Sigmoid colon (tissue), 7 donors: ENCODE results near the gene NEDD9. TPM values are rescaled to one million over a fixed set of nuclear protein-coding genes. Genes with fewer than 3 reads are reported as not detected.

Source experiments
- DNase-seq: peaks from one replicate; pipeline ENCODE4 v3.0.0-alpha.2; 2019
- H3K27ac ChIP-seq, 4 donors: fragments of 200-600 bp; sonication (generic); one replicate each; pipeline ENCODE4 v1.5.1; 2016 to 2019; ENCODE audit warnings: mild to moderate bottlenecking in 1 of 4
- H3K27me3 ChIP-seq, 3 donors: fragments of 200-600 bp; sonication (generic); one replicate each; pipeline ENCODE4 v1.5.1; 2019; ENCODE audit warnings: mild to moderate bottlenecking in 1 of 3
- H3K36me3 ChIP-seq, 4 donors: fragments of 200-600 bp; sonication (generic); one replicate each; pipeline ENCODE4 v1.5.1; 2016 to 2019
- H3K4me1 ChIP-seq, 4 donors: fragments of 200-600 bp; sonication (generic); one replicate each; pipeline ENCODE4 v1.5.1; 2017 to 2019
- H3K4me3 ChIP-seq, 4 donors: fragments of 200-600 bp; sonication (generic); one replicate each; pipeline ENCODE4 v1.5.1; 2017 to 2019; ENCODE audit warnings: mild to moderate bottlenecking in 2 of 4, moderate library complexity in 1 of 4
- H3K9me3 ChIP-seq, 4 donors: fragments of 200-600 bp in 3 of 4; sonication (generic) in 3 of 4; one replicate each; pipeline versions ENCODE4 v1.5.1 to v1.6.1; 2013 to 2019
- EP300 ChIP-seq, 4 donors: sonication (generic); formaldehyde crosslinking; IDR thresholded peaks; one replicate each; pipeline ENCODE4 v1.6.1; 2017; ENCODE audit warnings: antibody characterized with exemption in 4 of 4
- POLR2A ChIP-seq, 2 donors: fragments of 450-650 bp; IDR thresholded peaks; one replicate each; pipeline ENCODE4 v1.6.1; 2016; ENCODE audit warnings: antibody characterized with exemption in 2 of 2, mild to moderate bottlenecking in 2 of 2, moderate library complexity in 2 of 2
- POLR2AphosphoS5 ChIP-seq, 4 donors: sonication (generic); formaldehyde crosslinking; IDR thresholded peaks; one replicate each; pipeline ENCODE4 v1.6.1; 2017; ENCODE audit warnings: antibody characterized with exemption in 4 of 4
- WGBS, 2 donors: extraction: QIAGEN DNeasy Blood & Tissue Kit; methylation state at CpG; one replicate each; pipeline ENCODE4 v1.1.7; 2013; 5-methylcytosine and 5-hydroxymethylcytosine counted together
- intact Hi-C: fragments of 100-400 bp; cut with DNase I; formaldehyde crosslinking; loops from one replicate; pipeline ENCODE4 v1.15.1; 2023
- polyA plus RNA-seq, 3 donors: library from polyadenylated mRNA; stranded (reverse); fragments of 200-250 nt; gene quantifications; one replicate each; pipeline ENCODE4 v1.2.3, GENCODE V29; 2013
- total RNA-seq, 4 donors: library from RNA; depleted of rRNA; stranded (reverse); fragments of >200 nt; gene quantifications; one replicate each; pipeline ENCODE4 v1.1.0, GENCODE V29; 2016
- TF ChIP-seq, protein P1 (sequence below), 4 experiments: fragments of 450-650 bp in 3 of 4; fragments of 200-600 bp in 1 of 4; IDR thresholded peaks; one replicate each; pipeline ENCODE4 v1.5.1; 2016 to 2019; ENCODE audit warnings: antibody characterized with exemption in 4 of 4, mild to moderate bottlenecking in 3 of 4, moderate library complexity in 2 of 4
- donor health status: healthy with polysubstance abuse.
- donor health status: Bipolar disorder and iron deficiency.
- donor health status: healthy.

The NEDD9 gene
- total and polyA plus RNA-seq, 7 donors = 13.8 to 42.5 (median 21.4) TPM

- H3K4me3 ChIP-seq = no peak overlapping the region
- intact Hi-C loops = no loop called here
- H3K36me3 ChIP-seq = no peaks in the 10 kb centered on the region
- peaks cover 0 to 14% (median 10%) of the 10 kb centered on the region in 4 donors for H3K4me1 ChIP-seq
- H3K27me3 ChIP-seq = no peaks in the 10 kb centered on the region
- TF ChIP-seq, protein P1, sequence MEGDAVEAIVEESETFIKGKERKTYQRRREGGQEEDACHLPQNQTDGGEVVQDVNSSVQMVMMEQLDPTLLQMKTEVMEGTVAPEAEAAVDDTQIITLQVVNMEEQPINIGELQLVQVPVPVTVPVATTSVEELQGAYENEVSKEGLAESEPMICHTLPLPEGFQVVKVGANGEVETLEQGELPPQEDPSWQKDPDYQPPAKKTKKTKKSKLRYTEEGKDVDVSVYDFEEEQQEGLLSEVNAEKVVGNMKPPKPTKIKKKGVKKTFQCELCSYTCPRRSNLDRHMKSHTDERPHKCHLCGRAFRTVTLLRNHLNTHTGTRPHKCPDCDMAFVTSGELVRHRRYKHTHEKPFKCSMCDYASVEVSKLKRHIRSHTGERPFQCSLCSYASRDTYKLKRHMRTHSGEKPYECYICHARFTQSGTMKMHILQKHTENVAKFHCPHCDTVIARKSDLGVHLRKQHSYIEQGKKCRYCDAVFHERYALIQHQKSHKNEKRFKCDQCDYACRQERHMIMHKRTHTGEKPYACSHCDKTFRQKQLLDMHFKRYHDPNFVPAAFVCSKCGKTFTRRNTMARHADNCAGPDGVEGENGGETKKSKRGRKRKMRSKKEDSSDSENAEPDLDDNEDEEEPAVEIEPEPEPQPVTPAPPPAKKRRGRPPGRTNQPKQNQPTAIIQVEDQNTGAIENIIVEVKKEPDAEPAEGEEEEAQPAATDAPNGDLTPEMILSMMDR (IDR thresholded peaks at IDR 0.05) = no peak
- TF ChIP-seq EP300 (IDR thresholded peaks at IDR 0.05) (no peak), POLR2AphosphoS5 (IDR thresholded peaks at IDR 0.05) (no peak), POLR2A (IDR thresholded peaks at IDR 0.05) (no peak)
- DNase-seq = no peak
- no peak overlapping the region for H3K27ac ChIP-seq
- 53 to 65% methylated on average over 6 of the region's 6 CpGs for WGBS, 2 donors
- H3K9me3 ChIP-seq = no peaks in the 10 kb centered on the region
These were observed 3.7 kb upstream of the NEDD9 start for GRCh38 chr6:11236076-11236750.

- TF ChIP-seq POLR2AphosphoS5 (IDR thresholded peaks at IDR 0.05) = no peak
- no peak for TF ChIP-seq EP300 (IDR thresholded peaks at IDR 0.05)
- no peak for TF ChIP-seq POLR2A (IDR thresholded peaks at IDR 0.05)
- TF ChIP-seq, protein P1 (IDR thresholded peaks at IDR 0.05) = no peak
- DNase-seq = no peak
- intact Hi-C loops = no loop called here
- no peaks in the 10 kb centered on the region for H3K9me3 ChIP-seq
- H3K27me3 ChIP-seq = no peaks in the 10 kb centered on the region
- H3K4me3 ChIP-seq = no peak overlapping the region
- H3K36me3 ChIP-seq = no peaks in the 10 kb centered on the region
- H3K27ac ChIP-seq = no peak overlapping the region
- H3K4me1 ChIP-seq = peaks cover 0 to 23% (median 17%) of the 10 kb centered on the region in 4 donors
These were observed 2.6 kb upstream of the NEDD9 start for GRCh38 chr6:11235062-11235461.

DNA sequence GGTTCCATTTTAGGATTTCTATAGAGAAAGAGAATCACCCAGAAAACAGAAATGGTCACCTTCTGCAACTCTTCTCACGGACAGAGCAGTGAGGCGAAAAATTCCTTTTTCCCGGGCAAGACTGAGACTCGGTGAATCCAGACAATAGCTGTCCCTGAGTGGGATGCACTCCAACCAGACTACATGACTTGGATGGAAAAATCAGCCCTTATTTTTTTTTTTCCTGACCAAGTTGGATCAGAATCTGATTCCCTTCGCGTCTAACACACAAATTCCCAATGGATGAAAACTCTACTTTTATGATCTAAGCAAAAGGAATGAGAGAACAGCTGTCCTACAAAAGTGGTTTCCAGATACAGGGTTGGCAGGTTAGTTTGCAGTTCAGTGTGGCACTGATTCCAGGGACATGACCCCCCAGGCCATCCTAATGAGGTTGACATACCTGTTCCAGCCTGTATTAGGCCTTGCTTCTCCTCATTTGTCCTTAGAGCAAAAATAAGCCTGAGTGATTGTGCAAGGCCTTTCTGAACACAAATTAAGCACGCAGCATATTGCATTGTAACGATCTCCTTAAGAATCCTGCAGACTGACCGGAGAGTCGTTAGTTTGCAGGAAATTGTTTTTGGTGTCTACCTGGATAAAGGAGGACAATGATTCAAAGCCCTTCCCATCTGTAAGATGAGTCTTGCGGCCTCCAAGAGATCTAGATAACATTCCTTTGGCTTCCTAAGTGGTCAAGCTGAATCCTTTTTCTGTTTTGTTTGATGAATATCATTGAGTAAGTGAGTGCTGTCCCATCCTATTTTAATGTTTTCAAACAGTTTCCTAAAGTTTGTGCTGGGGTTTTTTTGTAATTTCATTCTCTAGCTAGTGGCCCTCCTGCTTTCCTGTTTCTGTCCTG lies 1.5 kb upstream of the NEDD9 start:
- TF ChIP-seq, protein P1 (IDR thresholded peaks at IDR 0.05) = no peak
- TF ChIP-seq POLR2AphosphoS5 (IDR thresholded peaks at IDR 0.05) (no peak), POLR2A (IDR thresholded peaks at IDR 0.05) (no peak), EP300 (IDR thresholded peaks at IDR 0.05) (no peak)
- WGBS, 2 donors = 83 to 84% methylated on average over 11 of the region's 11 CpGs
- Histone ChIP-seq H3K27me3 (no peaks in the 10 kb centered on the region), H3K9me3 (no peaks in the 10 kb centered on the region), H3K4me1 (peaks cover 0 to 35% (median 21%) of the 10 kb centered on the region in 4 donors), H3K4me3 (no peak overlapping the region), H3K36me3 (no peaks in the 10 kb centered on the region), H3K27ac (peak overlapping the region; percentile 83 to 92 (median 89))
- no peak for DNase-seq
- intact Hi-C loops = no loop called here

DNA sequence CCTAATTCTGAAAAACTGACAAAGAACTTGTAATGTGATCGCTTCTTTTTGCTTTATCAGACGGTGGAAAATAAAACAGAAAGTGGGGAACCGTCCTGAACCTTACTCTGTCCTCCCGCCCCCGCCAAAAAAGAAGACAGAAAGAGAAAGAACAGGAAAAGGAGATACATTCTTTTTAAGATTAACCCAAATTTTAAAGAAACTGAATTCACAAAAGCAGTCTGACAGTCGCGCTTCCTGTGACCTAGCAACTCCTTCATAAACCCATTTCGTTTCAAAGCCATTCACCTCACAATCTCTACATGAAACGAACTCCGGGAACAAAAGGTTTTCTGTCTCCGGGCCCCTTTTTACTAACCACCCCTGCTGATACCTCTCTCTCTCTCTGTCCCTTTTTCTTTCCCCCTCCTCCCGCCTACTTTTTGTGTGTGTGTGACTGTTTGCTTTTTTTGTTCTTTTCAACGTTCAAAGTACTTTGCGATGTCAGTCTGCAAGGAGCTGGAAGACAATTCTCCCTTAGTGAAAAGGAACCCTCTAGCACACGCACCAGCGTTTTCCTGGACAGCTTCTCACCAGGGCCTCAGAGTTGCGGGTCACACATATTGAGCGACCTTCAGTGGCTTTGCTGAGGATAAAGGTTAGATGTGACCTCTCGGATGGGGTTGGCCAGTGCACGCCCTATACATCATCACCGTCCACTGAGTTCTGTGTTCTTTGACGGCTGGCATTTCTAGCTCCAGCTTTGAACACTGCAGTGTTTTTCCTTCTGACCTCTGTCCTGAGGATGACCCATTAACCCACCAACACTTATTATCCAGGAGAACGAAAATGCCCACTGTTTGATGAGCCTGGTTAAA lies 530 bp upstream of the NEDD9 start:
- Histone ChIP-seq H3K27me3 (no peaks in the 10 kb centered on the region), H3K9me3 (no peaks in the 10 kb centered on the region), H3K4me1 (peaks cover 0 to 44% (median 23%) of the 10 kb centered on the region in 4 donors), H3K4me3 (peak overlapping the region; percentile 45 to 64 (median 57)), H3K27ac (peak overlapping the region; percentile 83 to 92 (median 89)), H3K36me3 (no peaks in the 10 kb centered on the region)
- TF ChIP-seq EP300 (IDR thresholded peaks at IDR 0.05) = no peak
- TF ChIP-seq POLR2A (IDR thresholded peaks at IDR 0.05) = no peak
- TF ChIP-seq POLR2AphosphoS5 (IDR thresholded peaks at IDR 0.05) = no peak
- TF ChIP-seq, protein P1 (IDR thresholded peaks at IDR 0.05) = no peak
- DNase-seq = no peak
- WGBS, 2 donors = 5 to 17% methylated on average over 23 of the region's 23 CpGs
- intact Hi-C loops = no loop called here
